GM10248 (cell line): ENCODE results near the gene FAM185A.

Experiments used
- CTCF ChIA-PET: fragments of 300-600 bp; sonication (Branson Sonifier 250); formaldehyde crosslinking; extraction: SDS; loops from one replicate; lab custom pipeline; 2021; ENCODE audit warnings: antibody characterized with exemption; lab: Yijun Ruan, JAX
- POLR2A ChIA-PET: fragments of 350-650 bp; sonication (Branson Sonifier 250); formaldehyde crosslinking; extraction: SDS; loops from one replicate; lab custom pipeline; 2020; ENCODE audit warnings: antibody characterized with exemption; lab: Yijun Ruan, JAX
- DNase-seq: peaks from one replicate; pipeline ENCODE4 v3.0.0; 2012; ENCODE audit errors: extremely low spot score
- TF ChIP-seq, protein P1 (sequence below): IDR thresholded peaks from 2 replicates; pipeline ENCODE4 v1.5.1; 2012; ENCODE audit warnings: mild to moderate bottlenecking, low read depth; ENCODE audit errors: extremely low read depth, missing control alignments, control extremely low read depth

Gene FAM185A

DNA sequence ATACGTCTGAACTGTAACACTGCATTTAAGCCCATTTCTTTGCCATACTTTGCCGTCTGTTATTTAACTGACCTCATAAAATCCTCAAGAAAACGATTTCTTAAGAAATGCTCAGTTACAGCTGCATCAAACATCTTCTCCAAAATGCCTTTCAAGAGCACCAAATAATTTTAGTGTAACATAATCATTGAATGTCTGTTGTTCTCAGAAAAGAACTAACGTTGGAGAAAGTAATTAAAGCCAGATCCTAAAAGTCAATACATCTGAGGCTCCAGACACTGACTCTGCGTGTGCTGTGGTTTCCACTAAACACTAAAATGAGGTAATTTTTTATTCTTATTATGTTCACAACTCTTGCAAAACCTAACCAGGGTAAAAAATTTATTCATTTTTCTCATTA lies 100.3 kb downstream of the FAM185A start:
- ChIA-PET POLR2A (no interaction called here), CTCF (no interaction called here)
- no peak for DNase-seq
- TF ChIP-seq, protein P1, sequence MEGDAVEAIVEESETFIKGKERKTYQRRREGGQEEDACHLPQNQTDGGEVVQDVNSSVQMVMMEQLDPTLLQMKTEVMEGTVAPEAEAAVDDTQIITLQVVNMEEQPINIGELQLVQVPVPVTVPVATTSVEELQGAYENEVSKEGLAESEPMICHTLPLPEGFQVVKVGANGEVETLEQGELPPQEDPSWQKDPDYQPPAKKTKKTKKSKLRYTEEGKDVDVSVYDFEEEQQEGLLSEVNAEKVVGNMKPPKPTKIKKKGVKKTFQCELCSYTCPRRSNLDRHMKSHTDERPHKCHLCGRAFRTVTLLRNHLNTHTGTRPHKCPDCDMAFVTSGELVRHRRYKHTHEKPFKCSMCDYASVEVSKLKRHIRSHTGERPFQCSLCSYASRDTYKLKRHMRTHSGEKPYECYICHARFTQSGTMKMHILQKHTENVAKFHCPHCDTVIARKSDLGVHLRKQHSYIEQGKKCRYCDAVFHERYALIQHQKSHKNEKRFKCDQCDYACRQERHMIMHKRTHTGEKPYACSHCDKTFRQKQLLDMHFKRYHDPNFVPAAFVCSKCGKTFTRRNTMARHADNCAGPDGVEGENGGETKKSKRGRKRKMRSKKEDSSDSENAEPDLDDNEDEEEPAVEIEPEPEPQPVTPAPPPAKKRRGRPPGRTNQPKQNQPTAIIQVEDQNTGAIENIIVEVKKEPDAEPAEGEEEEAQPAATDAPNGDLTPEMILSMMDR, result no peak

DNA sequence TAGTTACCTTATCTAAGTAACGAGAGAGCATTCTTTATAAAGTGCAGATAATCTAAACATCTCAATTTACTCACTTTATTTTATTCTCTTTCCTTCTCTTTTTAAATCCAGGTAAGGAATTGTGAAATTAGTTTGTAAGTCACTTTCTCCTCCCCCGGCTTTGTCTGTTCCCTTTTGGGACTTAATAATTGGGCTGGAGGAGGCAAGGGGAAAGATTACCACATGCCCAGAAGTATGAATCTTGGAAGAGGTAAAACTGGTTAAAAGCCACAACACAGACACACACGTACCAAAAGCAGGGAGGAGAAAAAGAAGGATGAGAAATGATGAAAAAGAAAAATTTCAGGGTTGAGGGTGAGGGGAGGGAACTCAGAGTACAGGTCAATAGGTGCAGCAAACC lies 100.7 kb downstream of the FAM185A start:
- POLR2A ChIA-PET, result no interaction called here
- TF ChIP-seq, protein P1, result no peak
- CTCF ChIA-PET, result no interaction called here
- DNase-seq, result no peak

DNA sequence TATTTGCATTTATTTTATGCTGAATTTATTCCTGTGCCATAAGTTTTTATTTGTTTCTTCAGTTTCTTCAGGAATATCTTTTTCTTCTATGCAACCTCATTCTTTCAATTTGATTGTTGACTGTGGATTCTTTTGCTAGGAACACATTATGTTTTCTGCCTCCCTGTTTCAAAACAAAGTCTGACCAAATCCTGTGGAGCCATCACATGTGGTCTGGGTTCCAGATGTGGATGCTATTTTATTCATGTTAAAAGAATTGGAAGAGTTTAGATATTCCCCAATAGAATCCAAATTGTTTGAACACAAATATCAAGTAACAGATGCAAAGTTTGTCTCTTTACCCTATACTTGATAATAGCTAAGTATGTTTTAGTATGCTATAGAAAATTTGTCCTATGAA lies 107.2 kb downstream of the FAM185A start:
- DNase-seq, result no peak
- TF ChIP-seq, protein P1, result no peak
- ChIA-PET POLR2A (no interaction called here), CTCF (interaction anchor here (2.1 kb wide), 1 partner anchor 12 kb away, joined by 5 read pairs; no protein-coding TSS in a partner anchor)
